Brain microvascular endothelial cell (primary cell): ENCODE data around the gene ERC2.

Experiments used
- DNase-seq: peaks from one replicate; pipeline ENCODE4 v3.0.0-alpha.2; 2020
- H3K27ac ChIP-seq: fragments of 250-450 bp; sonication (Bioruptor Pico); 2 replicates; pipeline ENCODE4 v1.5.1; 2020; ENCODE audit warnings: mild to moderate bottlenecking, moderate library complexity
- H3K27me3 ChIP-seq: fragments of 250-450 bp; sonication (Bioruptor Pico); replicated peaks from 2 replicates; pipeline ENCODE4 v1.5.1; 2020; ENCODE audit warnings: mild to moderate bottlenecking
- H3K36me3 ChIP-seq: fragments of 250-450 bp; sonication (Bioruptor Pico); replicated peaks from 2 replicates; pipeline ENCODE4 v1.5.1; 2020; ENCODE audit warnings: mild to moderate bottlenecking
- H3K4me3 ChIP-seq: 2 replicates; pipeline ENCODE4 v1.5.1; 2011; ENCODE audit warnings: low read depth, mild to moderate bottlenecking, control low read depth, low read length, moderate library complexity
- CTCF ChIP-seq: IDR thresholded peaks from 2 replicates; pipeline ENCODE4 v1.5.1; 2011; ENCODE audit warnings: low read depth, mild to moderate bottlenecking, moderate library complexity, low read length, control low read depth, inconsistent platforms; ENCODE audit errors: missing control alignments
- in situ Hi-C: cut with HindIII; loops from 2 replicates; pipeline ENCODE4 v1.10.0; 2017; ENCODE audit warnings: low sequenced_read_pairs, low pct_ligation_motif_present

The ERC2 gene

GRCh38 chr3:55609230-55609827 lies 858.9 kb downstream of the ERC2 start:
- no peaks in the 10 kb centered on the region for H3K27me3 ChIP-seq
- no peak overlapping the region for H3K4me3 ChIP-seq
- no peak overlapping the region for H3K27ac ChIP-seq
- H3K36me3 ChIP-seq: no peaks in the 10 kb centered on the region
- in situ Hi-C loops: no loop called here
- peak; percentile 23 for TF ChIP-seq CTCF
- no peak for DNase-seq

- no peak for DNase-seq
- in situ Hi-C loops: no loop called here
- TF ChIP-seq CTCF: no peak
- Histone ChIP-seq H3K27me3 (no peaks in the 10 kb centered on the region), H3K36me3 (no peaks in the 10 kb centered on the region), H3K4me3 (no peak overlapping the region), H3K27ac (no peak overlapping the region)
Measured at GRCh38 chr3:55608301-55608937, 859.8 kb downstream of the ERC2 start.

GRCh38 chr3:55607844-55608243 lies 860.4 kb downstream of the ERC2 start:
- in situ Hi-C loops: no loop called here
- Histone ChIP-seq H3K36me3 (no peaks in the 10 kb centered on the region), H3K27ac (no peak overlapping the region), H3K4me3 (no peak overlapping the region), H3K27me3 (no peaks in the 10 kb centered on the region)
- DNase-seq: no peak
- TF ChIP-seq CTCF: no peak

- in situ Hi-C loops: no loop called here
- no peak for TF ChIP-seq CTCF
- no peaks in the 10 kb centered on the region for H3K27me3 ChIP-seq
- H3K27ac ChIP-seq: no peak overlapping the region
- no peaks in the 10 kb centered on the region for H3K36me3 ChIP-seq
- H3K4me3 ChIP-seq: no peak overlapping the region
- DNase-seq: no peak
Measured at GRCh38 chr3:55607175-55607574, 861.1 kb downstream of the ERC2 start.

- Histone ChIP-seq H3K27ac (no peak overlapping the region), H3K4me3 (no peak overlapping the region), H3K36me3 (no peaks in the 10 kb centered on the region), H3K27me3 (no peaks in the 10 kb centered on the region)
- no peak for TF ChIP-seq CTCF
- DNase-seq: no peak
- in situ Hi-C loops: no loop called here
Measured at GRCh38 chr3:55605443-55606236, 862.6 kb downstream of the ERC2 start.
